ENCODE results near the gene CRYBG1. TPM values are rescaled to one million over a fixed set of nuclear protein-coding genes. Genes with fewer than 3 reads are reported as not detected.

CRYBG1 gene
- total and polyA plus RNA-seq, 2 donors (not counting 1 experiment from before 2014, with no cell fraction given): 9.6 to 47.0 TPM

DNA sequence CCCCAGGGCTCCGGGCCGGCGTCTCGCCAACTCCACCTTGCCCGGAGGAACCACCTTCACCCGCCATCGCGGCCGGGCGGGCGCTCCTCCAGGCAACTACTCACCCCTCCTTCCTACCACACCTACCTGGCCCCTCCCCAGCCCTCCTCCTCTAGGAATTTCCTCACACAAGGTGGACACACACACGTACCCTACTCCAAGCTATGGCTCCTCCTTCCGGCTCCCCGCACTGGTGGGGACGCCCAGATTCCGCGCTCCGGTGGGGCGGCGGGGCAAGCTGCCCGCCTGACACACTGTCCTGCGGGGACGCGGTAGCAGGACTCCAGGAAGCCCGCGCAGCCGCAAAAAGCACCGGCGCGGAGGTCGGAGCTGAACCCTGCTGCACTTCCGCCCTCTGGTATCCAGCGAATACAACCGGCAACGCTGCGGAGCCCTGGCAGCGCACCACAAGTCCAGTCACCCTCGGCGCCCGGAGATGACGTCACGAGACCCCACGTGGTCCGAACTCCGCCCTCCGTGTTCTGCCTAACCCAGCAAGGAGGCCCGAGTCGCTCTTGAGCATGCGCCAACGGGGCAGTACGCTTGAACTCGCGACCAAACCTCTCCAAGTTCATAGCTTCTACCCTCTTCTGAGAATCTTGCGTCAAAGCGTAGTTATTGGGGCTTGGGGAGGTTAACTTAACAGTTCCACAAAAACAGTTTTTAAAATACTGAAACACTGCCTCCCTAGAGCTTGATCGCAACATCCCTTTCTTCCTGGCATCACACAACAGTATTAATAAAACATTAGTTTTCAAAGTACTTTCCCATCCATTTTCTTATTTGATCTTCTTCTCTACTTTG, 35.0 kb upstream of the CRYBG1 start, which contains the start of gene ATG5:
Gene ATG5, minus strand, starts transcription at position 425 of the 843 bp plus-strand sequence. CDS start 9,552 bp downstream, outside the sequence.
- intact Hi-C loops (cut with micrococcal nuclease): loop anchor here (1.0 to 10.0 kb wide), 7 partner anchors 185 to 1632 kb away; partner anchors contain the start of genes BEND3, MTRES1, QRSL1 and RTN4IP1
- peaks cover 0 to 6% (median 4%) of the 10 kb centered on the region in 4 experiments for H3K27me3 ChIP-seq (replicated peaks in 1 of 4; ENCODE audit: control extremely low read depth in 1 of 4, control insufficient read depth in 3 of 4, insufficient read depth in 4 of 4, low read length in 3 of 4)
- 2% methylated on average over 52 of the region's 56 CpGs for WGBS (ENCODE audit: insufficient coverage)
- ATAC-seq (ENCODE audit: low read depth): peak; percentile 92
- H3K9me3 ChIP-seq (ENCODE audit: control extremely low read depth in 1 of 3, control insufficient read depth in 2 of 3, insufficient read depth in 1 of 3, low read length in 2 of 3): no peaks in the 10 kb centered on the region
- Mint-ChIP-seq H3K4me3 (peak within 1 kb of the TSS; percentile 100), H3K27ac (peak within 1 kb of the TSS; percentile 98), H3K9me3 (ENCODE audit: insufficient read depth) (no peaks in the 10 kb centered on the region), H3K4me1 (peaks cover 44% of the 10 kb centered on the region), H3K27me3 (peaks cover 27% of the 10 kb centered on the region)
- H3K27ac ChIP-seq (ENCODE audit: low read length in 2 of 2): peak within 1 kb of the TSS; percentile 89 to 91
- peak within 1 kb of the TSS; percentile 87 to 99 (median 94) for H3K4me3 ChIP-seq (ENCODE audit: control extremely low read depth in 1 of 5, extremely low read depth in 1 of 5, insufficient read depth in 1 of 5, low read depth in 2 of 5, low read length in 4 of 5)
- no peaks in the 10 kb centered on the region for H3K36me3 ChIP-seq (replicated peaks in 1 of 2; ENCODE audit: control extremely low read depth in 1 of 2, control insufficient read depth in 1 of 2, extremely low read depth in 1 of 2, insufficient read depth in 2 of 2, low read length in 1 of 2)
- POLR2A ChIA-PET: interaction anchor here (0.7 to 1.0 kb wide), 2 partner anchors 227 to 332 kb away, joined by 3 to 4 read pairs; no protein-coding TSS in a partner anchor
- peaks cover 20% of the 10 kb centered on the region for H4K20me1 ChIP-seq (ENCODE audit: control insufficient read depth, insufficient read depth, low read length, poor library complexity, severe bottlenecking)
- peak; percentile 99 for DNase-seq
- H3K9ac ChIP-seq (ENCODE audit: low read length): peak within 1 kb of the TSS; percentile 86
- no peak for TF ChIP-seq EZH2 (IDR thresholded peaks at IDR 0.05; ENCODE audit: borderline replicate concordance, insufficient read depth, low read depth, low read length, poor library complexity, severe bottlenecking)
- TF ChIP-seq, protein P1, sequence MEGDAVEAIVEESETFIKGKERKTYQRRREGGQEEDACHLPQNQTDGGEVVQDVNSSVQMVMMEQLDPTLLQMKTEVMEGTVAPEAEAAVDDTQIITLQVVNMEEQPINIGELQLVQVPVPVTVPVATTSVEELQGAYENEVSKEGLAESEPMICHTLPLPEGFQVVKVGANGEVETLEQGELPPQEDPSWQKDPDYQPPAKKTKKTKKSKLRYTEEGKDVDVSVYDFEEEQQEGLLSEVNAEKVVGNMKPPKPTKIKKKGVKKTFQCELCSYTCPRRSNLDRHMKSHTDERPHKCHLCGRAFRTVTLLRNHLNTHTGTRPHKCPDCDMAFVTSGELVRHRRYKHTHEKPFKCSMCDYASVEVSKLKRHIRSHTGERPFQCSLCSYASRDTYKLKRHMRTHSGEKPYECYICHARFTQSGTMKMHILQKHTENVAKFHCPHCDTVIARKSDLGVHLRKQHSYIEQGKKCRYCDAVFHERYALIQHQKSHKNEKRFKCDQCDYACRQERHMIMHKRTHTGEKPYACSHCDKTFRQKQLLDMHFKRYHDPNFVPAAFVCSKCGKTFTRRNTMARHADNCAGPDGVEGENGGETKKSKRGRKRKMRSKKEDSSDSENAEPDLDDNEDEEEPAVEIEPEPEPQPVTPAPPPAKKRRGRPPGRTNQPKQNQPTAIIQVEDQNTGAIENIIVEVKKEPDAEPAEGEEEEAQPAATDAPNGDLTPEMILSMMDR (IDR thresholded peaks at IDR 0.05): no peak
- peak within 1 kb of the TSS; percentile 94 for H2AFZ ChIP-seq (ENCODE audit: insufficient read depth, low read depth, low read length, poor library complexity, severe bottlenecking)
- H3K4me2 ChIP-seq (replicated peaks; ENCODE audit: low read depth, low read length, poor library complexity, severe bottlenecking): peak within 1 kb of the TSS; percentile 78
- peaks cover 52% of the 10 kb centered on the region for H3K79me2 ChIP-seq (ENCODE audit: control insufficient read depth, insufficient read depth, low read length)
- peaks cover 16 to 20% of the 10 kb centered on the region in 2 donors for H3K4me1 ChIP-seq (ENCODE audit: control insufficient read depth in 2 of 2, insufficient read depth in 2 of 2, low read length in 2 of 2)
- CTCF ChIA-PET: interaction anchor here (0.8 to 1.4 kb wide), 3 partner anchors 9 to 1134 kb away, joined by 3 to 5 read pairs (median 4); partner anchors contain the start of gene PDSS2

Measured in B cell (primary cell).